HG03064 (cell line): ENCODE results near the gene ADD1.

Experiments
- ATAC-seq: cut with Tn5 transposase; IDR thresholded peaks from one replicate; pipeline ENCODE4 v1.9.1; 2021; ENCODE audit warnings: low read depth; ENCODE audit not compliant: unreplicated experiment

The ADD1 gene

DNA sequence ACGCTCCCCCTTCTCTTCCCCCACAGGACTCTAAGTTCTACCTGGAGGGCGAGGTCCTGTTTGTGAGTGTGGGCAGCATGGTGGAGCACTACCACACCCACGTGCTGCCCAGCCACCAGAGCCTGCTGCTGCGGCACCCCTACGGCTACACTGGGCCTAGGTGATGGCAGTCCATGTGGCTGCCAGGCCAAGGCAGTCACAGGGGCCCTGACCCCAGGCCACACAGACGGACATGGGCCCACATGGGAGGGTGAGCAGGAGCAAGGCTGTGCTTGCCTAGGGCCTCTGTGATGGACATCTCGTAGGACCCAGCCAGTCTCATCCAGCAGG is 10.0 kb upstream of the ADD1 start:
- ATAC-seq = no peak

DNA sequence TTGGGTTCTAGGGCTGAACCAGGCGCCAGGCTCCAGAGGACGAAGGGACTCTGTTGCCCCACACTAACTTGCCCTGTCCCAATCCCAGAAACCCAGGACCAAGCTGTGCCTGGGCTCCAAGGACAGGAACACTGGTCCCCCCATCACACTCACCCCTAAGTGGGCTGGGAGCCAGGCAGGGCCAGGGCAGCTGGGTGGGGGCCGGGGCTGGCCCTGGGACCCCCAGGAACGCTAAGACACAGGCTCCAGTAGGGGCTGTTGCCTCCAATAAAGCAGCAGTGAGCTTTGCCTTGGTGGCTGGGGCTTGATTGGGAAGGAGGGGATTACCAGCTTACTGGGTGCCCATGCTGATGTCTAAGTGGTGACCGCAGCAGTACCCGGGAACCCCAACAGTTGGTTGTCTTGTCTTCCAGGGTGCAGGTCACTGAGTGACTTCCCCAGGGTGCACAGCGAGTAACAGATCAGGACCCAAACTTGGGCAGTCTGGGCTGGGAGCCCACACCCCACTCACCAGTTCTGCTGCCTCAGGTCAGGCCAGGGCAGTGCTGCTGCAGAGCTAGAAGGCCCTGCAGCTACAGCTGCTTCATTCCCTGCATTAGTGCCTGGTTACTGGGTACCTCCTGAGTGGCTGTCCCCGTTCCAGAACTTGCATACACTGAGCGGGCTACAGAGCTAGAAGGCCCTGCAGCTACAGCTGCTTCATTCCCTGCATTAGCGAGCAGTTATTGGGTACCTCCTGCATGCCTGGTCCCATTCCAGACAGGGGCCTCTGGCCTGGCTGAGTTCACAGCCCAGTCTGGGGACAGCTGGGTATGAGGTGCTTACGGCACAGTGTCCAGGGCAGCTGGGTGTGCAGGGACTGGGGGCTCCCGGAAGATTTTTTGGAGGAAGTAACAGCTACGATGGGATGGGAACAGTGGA is 9.4 kb upstream of the ADD1 start:
- no peak for ATAC-seq

GRCh38 chr4:2835978-2836377 is 7.7 kb upstream of the ADD1 start:
- ATAC-seq = no peak

- ATAC-seq = no peak
These were observed 7.2 kb upstream of the ADD1 start for GRCh38 chr4:2836391-2836859.

GRCh38 chr4:2837110-2837903 is 6.3 kb upstream of the ADD1 start:
- ATAC-seq = no peak

GRCh38 chr4:2837904-2838496 is 5.6 kb upstream of the ADD1 start:
- ATAC-seq = no peak

GRCh38 chr4:2839060-2839459 is 4.6 kb upstream of the ADD1 start:
- no peak for ATAC-seq

GRCh38 chr4:2842687-2843262 is 869 bp upstream of the ADD1 start:
- no peak for ATAC-seq

- no peak for ATAC-seq
These were observed 419 bp downstream of the ADD1 start for GRCh38 chr4:2843941-2844584.

DNA sequence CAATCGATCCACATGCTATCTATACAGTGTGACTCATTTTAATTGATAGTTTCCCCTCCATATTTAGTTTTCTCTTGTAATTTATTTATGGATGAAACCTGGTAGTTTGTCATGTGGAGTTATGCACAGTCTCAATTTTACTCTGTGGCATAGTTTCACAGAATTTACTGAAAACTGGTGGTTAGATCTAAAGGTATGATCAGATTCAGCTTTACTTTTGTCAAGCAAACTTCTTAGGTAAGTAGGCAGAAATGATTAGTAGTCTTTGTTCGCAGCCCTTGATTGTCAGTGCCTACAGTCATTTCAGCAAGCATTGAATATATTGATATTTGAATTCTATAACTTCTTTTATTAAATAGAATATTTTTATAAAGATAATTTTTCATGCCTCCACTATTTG is 2.5 kb downstream of the ADD1 start:
- ATAC-seq = no peak

- ATAC-seq = no peak
These were observed 3.7 kb downstream of the ADD1 start for GRCh38 chr4:2847302-2847871.

DNA sequence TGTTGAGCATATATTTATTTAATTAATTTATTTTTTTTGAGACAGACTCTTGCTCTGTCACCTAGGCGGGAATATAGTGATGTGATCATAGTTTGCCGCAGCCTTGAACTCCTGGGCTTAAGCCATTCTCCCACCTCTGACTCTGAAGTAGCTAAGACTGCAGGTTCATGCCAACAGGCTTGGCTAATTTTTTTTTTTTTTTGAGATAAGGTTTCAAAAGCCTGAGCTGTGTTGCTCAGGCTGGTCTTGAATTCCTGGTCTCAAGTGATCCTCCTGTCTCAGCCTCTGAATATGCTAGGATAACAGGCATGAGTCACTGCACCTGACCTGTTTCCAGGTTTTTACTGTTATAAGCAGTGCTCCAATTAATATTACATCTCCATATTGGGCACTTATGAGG is 4.8 kb downstream of the ADD1 start:
- no peak for ATAC-seq

DNA sequence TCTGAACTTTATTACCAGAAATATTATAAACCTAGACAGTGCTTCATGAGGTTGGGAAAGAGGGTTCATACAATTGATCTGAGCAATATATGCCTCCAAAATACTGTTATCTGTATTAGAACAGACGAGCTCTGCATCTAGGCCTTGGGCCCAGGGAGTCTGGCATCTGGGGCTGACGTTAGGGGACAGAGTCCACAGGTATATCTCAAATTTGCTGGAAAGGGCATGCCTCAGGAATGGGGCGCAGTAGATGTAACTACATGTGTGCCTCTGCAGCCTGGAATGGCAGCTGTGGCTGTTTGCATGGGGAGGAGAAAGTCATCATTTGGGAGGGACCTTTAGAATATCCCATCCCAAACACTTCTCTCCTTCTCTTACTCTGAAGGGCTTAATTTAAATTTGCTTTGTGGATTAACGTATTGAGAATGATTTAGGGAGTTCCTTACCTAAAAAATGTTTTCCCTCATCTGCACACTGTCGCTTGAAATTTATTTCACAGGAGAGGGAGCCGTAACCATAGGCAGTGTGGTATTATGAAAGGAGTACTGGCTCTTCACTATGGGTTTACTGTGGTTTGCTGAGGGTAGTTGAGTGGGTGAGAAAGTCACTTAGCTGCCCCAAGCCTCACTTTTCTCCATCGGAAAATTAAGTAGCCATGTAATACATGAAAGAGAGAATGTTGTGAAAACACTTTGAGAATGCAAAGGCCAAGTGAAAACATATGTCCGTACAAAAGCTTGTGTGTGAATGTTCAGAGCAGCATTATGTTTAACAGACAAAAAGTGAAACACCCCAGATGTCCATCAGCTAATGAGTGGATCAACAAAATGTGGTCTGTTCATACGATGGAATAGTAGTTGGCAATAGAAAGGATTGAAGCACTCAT is 5.9 kb downstream of the ADD1 start:
- no peak for ATAC-seq

- no peak for ATAC-seq
These were observed 7.5 kb downstream of the ADD1 start for GRCh38 chr4:2850966-2851798.

DNA sequence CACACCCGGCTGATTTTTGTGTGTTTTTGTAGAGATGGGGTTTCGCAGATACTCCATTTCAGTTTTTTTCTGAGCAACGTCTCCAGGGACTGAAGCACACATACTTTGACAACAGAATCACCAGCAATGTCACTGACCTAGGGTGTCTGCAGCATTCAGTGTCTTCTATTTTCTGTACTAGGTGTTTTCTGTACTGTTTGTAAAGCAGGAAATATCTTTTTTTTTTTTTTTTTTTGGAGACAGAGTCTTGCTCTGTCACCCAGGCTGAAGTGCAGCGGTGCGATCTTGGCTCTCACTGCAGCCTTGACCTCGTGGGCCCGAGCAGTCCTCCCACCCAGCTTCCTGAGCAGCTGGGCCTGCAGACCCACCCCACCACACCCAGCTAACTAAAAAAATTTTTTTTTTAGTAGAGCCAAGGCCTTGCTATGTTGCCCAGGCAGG is 8.9 kb downstream of the ADD1 start:
- no peak for ATAC-seq

GRCh38 chr4:2855584-2855983 is 11.9 kb downstream of the ADD1 start:
- ATAC-seq = no peak

DNA sequence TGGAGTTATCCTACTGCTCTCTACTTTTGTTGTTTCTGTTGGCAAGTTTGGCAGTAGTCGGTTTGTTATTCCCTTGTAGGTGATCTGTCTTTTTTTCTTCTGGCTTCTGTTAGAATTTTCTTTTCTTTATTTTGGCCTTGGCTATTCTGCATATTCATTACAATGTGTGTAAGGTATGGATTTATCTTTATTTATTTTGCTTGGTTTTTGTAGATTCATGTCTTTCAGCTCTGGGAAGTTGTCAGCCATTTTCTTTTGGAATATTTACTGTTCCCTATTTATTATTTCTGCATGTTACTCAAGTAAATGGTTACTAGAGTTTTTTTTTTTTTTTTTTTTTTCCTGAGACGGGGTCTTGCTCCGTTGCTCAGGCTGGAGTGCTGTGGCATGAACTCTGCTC is 12.6 kb downstream of the ADD1 start:
- no peak for ATAC-seq

GRCh38 chr4:2857349-2857927 is 13.8 kb downstream of the ADD1 start:
- no peak for ATAC-seq
